ENCODE measurements around the gene NKAIN2.
A peak's percentile ranks its signal among the peaks of the same experiment; 100 is the strongest.

NKAIN2 gene

DNA sequence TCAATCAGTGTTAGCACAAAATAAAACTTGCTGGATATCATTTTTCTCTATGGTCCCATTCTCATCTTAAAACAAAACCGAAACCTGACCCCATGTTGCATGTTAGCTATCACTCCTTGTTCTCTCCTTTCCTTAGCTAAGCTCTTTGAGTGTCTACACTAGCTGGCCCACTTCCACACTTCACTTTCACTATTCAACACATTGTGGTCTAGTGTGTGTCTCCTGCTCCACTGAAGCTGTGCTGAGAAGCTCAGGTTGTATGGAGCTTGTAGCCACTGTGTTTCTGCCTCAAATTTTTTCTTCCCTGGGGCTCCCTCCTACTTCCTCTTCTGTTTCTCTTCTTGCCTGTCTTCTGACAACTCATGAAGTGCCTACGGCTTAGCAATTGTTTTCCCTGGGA, 223.0 kb downstream of the NKAIN2 start:
- DNase-seq, result no peak

DNA sequence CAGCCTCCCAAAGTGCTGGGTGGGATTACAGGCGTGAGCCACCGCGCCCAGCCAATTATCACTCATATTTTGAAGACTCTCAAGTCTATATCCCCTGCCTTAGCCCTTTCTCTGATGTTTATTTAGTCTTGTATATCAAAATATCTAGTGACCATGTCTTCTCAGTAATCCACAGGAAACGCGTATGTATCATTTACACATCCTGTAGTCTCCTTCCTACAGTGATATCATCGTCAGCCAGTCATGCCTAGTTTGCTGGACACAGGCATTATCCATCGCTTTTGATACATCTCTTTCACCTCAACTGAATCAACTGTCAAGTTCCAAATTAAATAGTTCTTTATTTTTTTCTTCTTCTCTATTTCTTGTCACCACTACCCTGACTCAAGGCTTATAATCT, 223.7 kb downstream of the NKAIN2 start:
- no peak for DNase-seq

DNA sequence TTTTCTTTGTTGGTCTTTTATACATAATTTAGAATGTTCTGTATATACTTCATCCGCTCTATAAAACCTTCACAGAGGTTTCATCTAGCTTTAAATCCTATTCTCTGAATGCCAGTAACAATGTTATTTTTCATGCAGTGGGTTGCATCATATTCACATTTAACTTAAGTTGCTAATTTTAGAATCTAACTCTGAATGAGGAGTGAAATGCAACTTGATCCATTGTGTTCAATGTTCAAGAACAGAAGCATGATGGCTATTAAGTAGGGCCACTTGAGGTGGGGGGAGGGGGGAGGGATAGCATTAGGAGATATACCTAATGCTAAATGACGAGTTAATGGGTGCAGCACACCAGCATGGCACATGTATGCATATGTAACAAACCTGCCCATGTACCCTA, 224.5 kb downstream of the NKAIN2 start:
- no peak for DNase-seq

DNA sequence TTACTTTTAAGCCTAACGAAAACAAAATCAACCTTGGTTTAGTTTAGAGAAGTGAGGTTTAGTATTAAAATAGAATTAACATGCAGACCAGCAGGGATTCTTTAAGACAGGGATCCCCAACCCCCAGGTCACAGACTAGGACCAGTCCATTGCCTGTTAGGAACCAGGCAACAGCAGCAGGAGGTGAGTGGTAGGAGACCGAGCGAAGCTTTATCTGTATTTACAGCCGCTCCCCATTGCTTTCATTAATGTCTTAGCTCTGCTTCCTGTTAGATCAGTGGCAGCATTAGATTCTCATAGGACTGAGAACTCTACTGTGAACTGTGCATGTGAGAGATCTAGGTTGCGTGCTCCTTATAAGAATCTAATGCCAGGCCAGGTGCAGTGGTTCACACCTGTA, 225.9 kb downstream of the NKAIN2 start:
- DNase-seq, result no peak

DNA sequence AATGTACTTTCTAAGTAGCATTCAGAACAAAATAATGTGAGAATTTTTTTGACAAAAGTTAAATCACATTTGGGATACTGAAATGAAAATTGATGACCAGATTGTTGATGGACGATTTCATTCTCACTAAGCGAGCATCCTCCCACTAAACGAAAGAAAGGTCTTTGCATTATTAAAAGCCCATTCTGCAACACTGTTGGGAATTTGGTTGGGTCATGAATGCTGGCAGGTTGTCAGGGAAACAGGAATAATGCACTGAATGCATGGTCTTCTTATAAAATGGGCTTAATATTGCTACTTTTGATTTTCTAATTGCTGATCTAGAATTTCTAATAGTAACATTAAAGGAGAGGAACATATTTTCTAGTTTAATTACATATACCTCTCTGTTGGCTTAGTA, 229.8 kb downstream of the NKAIN2 start:
- no peak for DNase-seq

DNA sequence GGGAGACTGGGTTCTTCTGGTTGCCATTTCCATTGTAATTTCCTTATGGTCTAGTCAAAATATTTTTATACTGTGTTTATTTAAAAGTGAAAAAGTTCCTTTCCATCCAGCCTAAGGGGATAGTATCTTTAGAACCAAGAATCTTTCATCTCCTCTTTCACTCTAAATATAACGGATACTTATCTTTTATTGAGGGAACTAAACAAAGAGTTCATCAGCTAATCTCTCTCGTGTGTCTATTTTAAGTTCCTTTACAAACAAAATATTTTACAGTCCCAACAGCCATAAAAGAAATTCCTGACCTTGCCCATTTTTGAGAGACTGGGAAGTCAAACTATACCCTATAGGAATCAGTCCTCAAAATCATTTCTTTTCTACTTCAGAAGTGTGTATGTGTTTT, 232.7 kb downstream of the NKAIN2 start:
- DNase-seq, result no peak

DNA sequence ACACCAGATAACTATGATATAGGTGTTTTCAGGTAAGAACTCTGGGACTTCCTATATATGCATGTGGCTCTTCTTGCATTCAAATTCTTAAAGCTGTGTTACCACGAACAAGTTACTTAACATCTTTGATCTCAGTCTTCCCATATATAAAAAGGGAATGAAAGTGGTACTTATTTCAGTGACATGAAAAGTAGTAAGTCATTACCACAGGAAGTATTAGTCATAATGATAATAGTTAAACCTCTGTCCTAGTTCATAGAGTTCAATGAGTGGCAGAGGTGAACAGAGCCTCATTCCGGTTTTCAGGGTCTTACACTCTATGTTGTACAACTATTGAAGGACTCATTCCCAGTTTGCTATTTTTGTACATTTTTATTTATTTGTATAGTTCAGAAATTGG, 237.0 kb downstream of the NKAIN2 start:
- no peak for DNase-seq

DNA sequence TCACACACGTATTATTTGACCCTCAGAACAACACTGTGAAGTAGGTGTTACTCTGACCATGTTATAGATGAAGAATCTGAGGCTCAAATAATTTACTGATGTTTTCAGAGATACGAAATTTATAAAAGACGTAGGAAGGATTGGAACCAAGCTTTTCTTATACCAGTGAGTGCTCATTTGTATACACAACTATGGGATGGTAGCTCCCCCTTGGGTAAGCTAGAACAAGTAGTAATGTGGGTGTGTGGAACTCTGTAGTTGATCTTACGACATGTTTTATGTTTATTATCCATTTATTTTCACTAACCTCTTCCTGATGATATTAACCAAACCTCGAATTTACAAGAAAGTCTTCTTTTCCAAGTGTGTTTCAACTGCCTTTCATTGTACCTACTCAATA, 248.5 kb downstream of the NKAIN2 start:
- DNase-seq, result no peak

DNA sequence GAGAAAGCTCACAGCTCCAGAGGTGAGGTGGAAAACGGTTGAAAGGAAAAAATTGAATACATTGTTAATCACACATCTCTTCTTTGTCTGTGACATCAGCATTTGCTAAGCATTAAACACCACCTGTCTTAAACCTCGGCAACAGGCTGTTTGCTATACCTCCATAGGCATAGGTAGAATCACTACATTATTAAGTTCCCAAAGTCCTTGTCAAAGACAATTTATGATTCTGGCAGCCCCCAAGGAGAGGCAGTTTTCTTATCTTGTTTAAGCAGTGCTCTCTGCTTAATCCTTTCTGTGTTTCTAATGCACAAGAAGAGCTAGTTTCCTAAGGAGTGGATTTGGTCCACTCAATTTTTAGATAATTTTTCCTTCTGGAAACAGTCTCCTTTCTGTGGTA, 249.7 kb downstream of the NKAIN2 start:
- DNase-seq, result no peak

DNA sequence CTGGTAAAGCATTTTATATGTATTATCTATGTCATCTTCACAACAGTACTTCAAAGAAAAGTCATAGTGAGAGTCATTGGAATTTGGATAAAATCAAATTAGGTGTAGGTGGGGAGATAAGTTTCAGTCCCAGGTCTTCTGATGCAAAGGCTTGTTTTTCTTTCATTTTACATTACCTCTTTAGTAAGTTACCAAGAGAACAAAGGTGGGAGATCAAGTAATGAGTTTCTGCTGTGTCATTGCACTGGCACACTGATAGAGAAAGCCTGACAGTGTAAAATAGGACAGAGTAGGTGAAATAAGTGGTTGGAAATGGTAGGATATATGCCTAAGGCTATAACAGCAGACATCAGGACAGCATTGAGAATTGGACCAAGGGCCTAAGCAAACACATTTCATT, 250.4 kb downstream of the NKAIN2 start:
- DNase-seq, result no peak

DNA sequence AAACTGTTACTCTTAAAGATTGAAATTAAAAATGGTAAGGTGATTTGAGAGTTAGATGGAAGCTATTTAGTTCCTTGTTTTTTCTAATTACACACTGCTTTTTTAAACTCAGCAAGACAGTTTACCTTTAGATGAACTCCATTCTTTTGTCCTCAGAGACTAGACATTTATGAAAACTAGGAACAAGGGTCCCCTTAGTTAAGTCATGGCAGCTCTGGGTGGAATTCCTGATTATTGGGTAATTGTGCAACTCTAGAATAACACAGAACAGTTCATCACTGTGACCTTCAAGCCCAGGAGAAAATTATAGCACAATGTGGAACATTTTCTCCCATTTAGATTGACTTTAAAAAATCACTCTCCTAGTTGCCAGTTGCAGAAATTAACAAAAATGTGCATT, 251.7 kb downstream of the NKAIN2 start:
- no peak for DNase-seq

DNA sequence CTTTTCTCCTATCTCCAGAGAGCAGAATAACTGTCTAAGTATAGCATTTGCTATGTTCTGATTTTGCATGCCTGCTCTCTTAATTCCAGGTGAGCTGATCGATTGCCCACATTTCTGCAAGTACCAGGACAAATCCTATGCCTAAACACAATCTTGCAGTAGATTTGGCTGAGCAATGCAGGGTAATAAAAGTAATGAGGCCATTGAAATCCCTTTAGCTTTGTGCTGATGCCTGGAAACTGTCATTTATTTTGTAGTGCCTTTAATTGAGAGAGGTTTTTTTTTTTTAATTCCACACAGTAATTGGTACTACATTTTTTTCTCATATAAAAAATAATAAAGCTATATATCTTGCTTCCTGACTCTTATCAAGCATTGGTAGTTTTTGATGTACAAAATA, 252.3 kb downstream of the NKAIN2 start:
- no peak for DNase-seq

DNA sequence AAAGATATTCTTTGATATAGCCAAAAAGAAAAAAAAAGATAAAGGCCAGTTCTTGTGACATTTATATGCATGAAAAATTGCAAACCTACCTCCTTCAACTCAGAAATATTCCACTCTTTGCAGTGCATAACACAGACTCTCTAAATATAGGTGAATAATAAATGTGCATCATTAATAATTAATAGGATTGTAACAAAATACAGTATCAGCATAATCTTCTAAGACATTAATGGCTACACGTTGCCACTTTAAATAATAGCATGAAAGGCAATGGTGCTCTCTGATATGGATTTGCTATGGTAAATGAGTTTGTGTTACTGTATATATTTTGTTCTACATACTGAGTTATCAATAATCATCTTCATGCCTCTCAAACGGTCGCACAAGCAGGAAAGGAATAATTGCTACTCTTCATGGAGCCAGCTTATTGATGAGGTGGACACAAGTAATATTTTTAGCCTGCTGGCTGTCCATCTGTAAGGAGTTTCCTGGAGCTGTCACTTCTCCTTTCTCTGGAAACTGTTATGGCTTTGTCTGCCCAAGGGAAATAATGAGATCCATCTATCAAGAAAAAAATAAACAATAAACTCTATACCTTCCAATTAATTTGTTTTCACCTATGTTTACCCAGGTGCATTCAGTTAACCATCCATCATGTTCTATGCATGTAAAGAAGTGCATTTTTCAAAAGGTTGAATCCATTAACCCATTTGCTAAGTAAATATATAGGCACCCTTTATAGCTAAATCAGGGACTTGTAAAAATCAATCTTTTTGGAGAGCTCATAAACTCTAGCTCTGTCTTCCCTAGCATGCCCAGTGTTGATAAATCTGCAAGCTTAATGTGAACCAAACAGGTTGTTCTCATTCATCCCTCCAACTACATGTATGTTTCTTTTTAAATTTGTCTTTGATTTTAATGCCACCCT, 253.0 kb downstream of the NKAIN2 start:
- no peak for DNase-seq

DNA sequence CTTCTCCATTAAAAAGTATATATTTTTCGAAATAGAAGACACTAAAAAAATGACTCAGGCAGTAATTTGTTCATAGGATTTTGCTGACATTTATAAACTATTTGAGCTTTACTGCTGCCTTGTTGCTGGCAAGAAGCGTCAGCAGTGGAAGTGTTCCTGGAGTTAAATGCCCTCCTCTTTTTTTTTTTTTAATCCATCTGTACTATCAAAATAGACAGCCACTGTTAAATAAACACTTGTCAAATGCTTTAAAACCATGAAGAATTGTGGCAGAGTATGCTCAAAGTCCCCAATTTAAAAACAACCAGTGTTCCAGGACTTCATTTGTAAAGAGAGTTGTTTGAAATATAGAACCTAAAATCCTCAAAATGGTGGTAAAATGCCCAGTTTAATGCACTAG, 253.8 kb downstream of the NKAIN2 start:
- DNase-seq, result no peak

DNA sequence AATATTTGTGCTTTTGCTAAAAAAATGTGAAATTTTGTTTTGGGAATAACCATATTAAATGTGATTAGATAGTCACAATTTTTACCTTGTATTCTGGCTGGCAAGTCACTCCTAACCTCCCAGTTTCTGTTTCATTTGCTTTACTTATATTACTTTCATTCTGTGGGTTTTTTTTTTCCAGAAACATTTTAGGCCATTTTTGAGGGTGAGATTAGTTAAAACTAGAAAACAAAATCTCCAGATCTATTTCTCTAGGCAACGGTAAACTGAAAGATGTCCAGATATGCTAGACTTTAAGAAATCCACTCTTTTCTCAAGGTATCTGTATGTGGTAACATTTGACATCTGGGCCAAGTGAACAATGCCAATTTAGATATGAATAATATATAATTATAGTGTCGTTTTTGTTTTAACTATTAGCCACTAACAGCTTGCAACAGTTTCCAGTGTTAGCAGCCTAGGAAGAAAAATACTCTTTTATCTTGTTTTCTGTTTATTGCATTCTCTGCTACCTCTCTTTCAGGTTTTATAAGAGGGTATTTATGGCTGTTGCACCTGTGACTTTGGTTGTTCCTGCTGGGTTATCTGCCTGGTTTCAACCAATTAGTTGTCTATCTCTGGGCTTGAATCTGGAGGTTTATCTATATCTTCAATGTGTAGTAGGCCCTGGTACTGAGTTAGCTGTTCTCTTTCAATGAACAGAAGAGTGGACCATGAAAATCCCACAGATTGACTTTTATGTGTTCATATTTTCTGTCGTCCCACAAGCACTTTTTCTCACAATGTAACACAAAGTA, 260.9 kb downstream of the NKAIN2 start:
- DNase-seq, result no peak

DNA sequence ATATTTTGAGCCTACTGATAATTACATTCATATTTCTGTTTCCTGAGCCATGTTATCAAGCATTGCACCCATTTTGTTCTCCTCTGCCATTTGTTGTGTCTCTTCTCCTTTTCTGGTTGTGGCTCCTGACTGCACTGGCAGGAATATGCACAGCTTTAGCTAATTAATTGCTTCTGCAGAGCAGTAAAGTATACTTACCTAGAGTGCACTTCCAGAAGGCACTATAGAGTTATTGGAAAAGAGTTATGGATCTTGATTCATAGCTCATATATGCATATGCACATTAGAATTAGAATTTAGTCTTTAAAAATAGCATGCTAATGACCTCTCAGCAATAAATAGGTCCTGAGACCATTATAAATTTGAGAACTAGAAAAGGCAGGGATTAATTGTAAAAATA, 262.6 kb downstream of the NKAIN2 start:
- DNase-seq, result no peak

DNA sequence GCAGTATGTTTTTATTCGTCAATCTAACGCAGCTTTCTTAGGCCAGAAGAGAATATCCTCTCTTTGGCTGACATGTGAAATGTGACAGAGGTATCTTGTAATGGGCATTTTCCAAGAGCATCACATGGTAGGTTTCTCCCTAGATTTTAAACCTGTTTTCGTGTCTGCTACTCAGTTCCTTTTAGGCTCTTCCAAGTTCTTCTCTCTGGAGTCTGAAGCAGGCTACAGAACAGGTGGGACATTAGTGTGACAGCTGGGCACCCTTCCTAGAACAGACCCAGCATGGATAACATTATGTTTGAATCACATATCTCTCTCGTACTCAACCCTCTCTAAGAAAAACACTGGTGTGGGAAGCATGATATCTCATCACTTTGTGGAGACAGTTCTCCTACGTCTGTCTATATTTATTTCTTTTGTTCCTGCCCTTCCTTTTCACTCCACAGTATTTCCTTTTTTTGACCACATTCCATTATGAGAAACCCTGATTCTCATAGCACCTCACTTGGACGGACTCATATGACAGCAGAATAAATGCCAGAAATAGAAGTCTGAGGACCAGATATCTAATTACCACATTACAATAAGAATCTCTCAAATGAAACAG, 263.4 kb downstream of the NKAIN2 start:
- DNase-seq, result peak in 1 of 51 donors; percentile 38

DNA sequence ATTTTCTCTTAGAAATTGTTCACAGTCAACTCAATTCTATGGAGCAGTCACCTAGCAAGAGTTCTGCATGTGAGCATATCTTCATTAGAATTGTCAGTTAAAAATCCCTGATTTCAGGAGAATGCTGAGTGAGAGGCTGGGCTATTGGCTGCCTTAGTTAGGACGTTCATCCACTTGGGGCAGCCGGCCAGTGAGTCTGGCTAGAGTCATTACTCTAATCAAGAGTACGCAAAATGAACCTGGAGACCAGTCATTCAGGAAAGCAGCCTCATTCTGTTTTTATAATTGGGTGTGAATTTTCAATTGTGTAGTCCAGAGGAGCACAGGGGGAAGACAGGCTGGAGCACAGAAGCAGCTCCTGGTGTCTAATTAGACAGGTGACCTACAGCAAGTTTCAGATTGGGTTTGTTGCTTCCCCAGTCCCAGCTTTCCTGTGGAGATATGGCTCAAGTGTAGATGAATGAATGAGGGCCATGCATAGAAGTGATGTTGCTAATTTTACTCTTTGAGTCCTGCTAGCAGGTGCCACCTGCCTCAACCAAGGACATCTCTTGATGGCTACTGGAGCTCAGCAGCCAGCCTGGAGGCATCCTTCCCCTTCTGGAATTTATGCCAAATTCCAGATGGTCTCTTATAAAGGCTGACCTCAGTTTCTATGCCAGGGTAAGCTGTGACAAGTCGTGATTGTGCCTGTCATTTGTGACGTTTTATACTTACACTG, 265.7 kb downstream of the NKAIN2 start:
- DNase-seq, result no peak

DNA sequence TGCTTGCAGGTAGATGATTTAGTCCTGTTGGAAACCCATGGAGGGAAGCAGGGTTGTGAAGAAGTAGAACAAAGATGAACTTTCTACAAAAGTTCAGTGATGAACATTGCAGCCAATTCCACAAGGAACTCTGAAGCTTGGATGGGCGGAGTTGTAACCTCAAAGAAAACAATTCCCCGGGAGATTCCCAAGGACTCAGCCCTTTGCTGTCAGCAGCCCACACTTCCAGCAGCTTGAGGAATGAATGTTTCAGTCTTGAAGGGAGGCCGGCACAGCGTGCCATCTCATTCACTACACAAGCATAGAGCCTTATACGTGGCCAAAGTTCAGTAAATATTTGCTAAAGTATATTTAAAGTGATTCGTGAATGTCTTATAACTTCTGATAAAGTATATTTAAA, 269.4 kb downstream of the NKAIN2 start:
- DNase-seq, result no peak

DNA sequence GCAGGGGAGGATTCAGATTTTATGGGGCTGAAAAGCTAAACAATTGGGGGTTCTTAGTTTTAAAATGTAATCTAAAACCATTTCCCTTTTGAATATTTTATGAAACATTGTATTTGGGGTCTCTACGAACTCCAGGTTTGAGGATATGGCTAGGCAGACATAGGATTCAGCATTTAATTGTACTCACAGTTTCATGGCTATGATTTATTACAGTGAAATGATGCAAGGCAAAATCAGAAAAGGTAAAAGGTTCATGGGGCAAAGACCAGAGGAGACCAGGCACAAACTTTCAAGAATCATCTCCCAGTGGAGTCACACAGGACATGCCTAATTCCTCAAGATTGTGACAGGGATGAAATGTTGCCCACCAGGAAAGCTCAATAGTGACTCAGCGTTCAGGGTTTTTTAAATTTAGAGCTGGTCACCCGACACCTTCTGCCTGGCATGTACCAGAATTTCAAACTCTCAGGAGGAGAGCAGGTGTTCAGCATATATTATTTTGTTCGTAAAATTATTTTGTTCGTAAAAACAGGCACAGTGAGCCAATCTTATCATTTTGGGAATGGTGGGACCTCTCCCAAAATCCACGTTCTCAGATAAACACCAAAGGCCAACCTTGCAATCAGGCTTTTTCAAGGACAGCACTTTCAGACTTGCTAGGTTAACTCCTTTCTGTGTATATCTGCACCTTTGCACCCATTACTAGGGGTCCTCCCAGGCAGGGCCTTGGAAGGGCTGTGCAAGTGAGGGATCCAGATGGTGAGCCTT, 270.3 kb downstream of the NKAIN2 start:
- no peak for DNase-seq

DNA sequence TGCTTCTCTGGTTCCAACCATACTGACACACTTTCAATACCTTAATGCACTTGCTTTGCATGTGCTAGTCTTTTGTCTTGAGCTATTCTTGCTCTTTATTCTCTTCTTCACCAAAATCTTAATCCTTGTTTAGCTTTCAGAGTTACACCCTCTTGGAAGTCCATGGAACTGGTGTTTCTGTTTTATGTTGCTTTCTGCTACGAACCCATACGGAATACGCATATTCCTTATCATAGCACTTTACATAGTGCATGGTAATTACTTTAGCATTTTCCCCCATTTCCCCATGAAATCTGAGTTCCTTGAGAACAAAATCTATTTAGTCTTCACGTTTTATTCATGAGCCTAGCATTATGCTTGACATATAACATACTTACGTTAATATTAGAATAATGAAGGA, 270.9 kb downstream of the NKAIN2 start:
- no peak for DNase-seq

Data from hypothalamus (tissue), 51 donors.